K562 (cell line): ENCODE measurements around the gene HOXA10.

Experiments
- MXI1 ChIP-seq: IDR thresholded peaks from 2 replicates; pipeline ENCODE4 v1.6.1; 2011; ENCODE audit warnings: low read depth, mild to moderate bottlenecking, improper control_type of control experiment, low read length
- TF ChIP-seq, protein P1 (sequence below): fragments of 200-800 bp; sonication (Bioruptor generic); IDR thresholded peaks from 2 replicates; pipeline ENCODE4 v1.6.1; 2016; ENCODE audit warnings: missing genetic modification characterization, missing compliant biosample characterization

DNA sequence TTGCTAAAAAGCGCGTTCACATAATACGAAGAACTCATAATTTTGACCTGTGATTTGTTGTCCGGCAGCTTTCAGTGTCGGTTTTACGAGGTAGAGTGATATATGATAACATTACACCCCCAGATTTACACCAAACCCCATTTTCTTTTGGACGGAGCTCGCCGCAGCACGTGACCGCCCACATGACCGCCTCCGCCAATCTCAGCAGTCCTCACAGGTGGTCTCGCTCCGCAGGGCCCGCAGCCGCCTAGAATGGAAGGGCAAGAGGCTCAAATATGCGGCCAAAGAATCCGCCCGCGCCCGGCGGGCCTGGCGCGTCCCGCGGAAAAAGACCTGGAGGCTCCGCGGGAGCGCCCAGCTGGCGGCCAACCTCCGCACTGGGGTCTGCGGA is 17.6 kb downstream of the HOXA10 start, which contains the start of gene HOXA7:
- no peak for TF ChIP-seq MXI1
- TF ChIP-seq, protein P1, sequence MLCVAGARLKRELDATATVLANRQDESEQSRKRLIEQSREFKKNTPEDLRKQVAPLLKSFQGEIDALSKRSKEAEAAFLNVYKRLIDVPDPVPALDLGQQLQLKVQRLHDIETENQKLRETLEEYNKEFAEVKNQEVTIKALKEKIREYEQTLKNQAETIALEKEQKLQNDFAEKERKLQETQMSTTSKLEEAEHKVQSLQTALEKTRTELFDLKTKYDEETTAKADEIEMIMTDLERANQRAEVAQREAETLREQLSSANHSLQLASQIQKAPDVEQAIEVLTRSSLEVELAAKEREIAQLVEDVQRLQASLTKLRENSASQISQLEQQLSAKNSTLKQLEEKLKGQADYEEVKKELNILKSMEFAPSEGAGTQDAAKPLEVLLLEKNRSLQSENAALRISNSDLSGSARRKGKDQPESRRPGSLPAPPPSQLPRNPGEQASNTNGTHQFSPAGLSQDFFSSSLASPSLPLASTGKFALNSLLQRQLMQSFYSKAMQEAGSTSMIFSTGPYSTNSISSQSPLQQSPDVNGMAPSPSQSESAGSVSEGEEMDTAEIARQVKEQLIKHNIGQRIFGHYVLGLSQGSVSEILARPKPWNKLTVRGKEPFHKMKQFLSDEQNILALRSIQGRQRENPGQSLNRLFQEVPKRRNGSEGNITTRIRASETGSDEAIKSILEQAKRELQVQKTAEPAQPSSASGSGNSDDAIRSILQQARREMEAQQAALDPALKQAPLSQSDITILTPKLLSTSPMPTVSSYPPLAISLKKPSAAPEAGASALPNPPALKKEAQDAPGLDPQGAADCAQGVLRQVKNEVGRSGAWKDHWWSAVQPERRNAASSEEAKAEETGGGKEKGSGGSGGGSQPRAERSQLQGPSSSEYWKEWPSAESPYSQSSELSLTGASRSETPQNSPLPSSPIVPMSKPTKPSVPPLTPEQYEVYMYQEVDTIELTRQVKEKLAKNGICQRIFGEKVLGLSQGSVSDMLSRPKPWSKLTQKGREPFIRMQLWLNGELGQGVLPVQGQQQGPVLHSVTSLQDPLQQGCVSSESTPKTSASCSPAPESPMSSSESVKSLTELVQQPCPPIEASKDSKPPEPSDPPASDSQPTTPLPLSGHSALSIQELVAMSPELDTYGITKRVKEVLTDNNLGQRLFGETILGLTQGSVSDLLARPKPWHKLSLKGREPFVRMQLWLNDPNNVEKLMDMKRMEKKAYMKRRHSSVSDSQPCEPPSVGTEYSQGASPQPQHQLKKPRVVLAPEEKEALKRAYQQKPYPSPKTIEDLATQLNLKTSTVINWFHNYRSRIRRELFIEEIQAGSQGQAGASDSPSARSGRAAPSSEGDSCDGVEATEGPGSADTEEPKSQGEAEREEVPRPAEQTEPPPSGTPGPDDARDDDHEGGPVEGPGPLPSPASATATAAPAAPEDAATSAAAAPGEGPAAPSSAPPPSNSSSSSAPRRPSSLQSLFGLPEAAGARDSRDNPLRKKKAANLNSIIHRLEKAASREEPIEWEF (CRISPR knock-in tag): no peak
